ENCODE results near the gene NCAM1. TPM values are rescaled to one million over a fixed set of nuclear protein-coding genes. Genes with fewer than 3 reads are reported as not detected.

Gene NCAM1
- total RNA-seq, 1 experiment from 2014 or later = 12.0 TPM

DNA sequence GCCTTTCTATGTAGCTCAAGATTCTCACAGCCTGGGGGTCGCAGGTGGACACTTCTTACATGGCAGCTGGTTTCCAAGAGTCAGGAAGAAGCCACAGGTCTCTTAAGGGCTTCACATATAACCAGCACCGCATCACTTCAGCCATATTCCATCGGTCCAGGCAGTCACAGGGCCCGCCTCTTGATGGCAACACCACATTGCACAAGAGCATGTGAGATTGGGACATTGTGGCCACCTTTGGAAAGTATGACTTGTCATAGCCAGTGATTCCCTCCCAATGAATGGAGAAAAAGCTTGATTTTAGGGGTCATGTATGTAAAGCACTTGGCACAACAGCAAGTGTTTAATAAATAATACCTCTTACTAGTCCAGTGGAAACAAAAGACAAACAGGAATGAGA is 98.3 kb downstream of the NCAM1 start:
- TF ChIP-seq EZH2 (IDR thresholded peaks at IDR 0.05; ENCODE audit: borderline replicate concordance, low read depth, low read length, poor library complexity, severe bottlenecking) = no peak
- TF ChIP-seq, protein P1, sequence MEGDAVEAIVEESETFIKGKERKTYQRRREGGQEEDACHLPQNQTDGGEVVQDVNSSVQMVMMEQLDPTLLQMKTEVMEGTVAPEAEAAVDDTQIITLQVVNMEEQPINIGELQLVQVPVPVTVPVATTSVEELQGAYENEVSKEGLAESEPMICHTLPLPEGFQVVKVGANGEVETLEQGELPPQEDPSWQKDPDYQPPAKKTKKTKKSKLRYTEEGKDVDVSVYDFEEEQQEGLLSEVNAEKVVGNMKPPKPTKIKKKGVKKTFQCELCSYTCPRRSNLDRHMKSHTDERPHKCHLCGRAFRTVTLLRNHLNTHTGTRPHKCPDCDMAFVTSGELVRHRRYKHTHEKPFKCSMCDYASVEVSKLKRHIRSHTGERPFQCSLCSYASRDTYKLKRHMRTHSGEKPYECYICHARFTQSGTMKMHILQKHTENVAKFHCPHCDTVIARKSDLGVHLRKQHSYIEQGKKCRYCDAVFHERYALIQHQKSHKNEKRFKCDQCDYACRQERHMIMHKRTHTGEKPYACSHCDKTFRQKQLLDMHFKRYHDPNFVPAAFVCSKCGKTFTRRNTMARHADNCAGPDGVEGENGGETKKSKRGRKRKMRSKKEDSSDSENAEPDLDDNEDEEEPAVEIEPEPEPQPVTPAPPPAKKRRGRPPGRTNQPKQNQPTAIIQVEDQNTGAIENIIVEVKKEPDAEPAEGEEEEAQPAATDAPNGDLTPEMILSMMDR (conservative IDR thresholded peaks at IDR 0.05; ENCODE audit: low read depth, low read length) = no peak
- Histone ChIP-seq H3K4me3 (ENCODE audit: low read depth, low read length, poor library complexity, severe bottlenecking) (no peak overlapping the region), H3K36me3 (ENCODE audit: insufficient read depth, low read length, poor library complexity, severe bottlenecking) (no peaks in the 10 kb centered on the region), H3K27me3 (replicated peaks; ENCODE audit: insufficient read depth, low read depth, low read length, poor library complexity) (no peaks in the 10 kb centered on the region), H3K27ac (ENCODE audit: low read depth, low read length, poor library complexity, severe bottlenecking) (no peak overlapping the region), H3K9me3 (ENCODE audit: low read depth, low read length, poor library complexity, severe bottlenecking) (no peaks in the 10 kb centered on the region), H3K4me1 (ENCODE audit: insufficient read depth, low read length, poor library complexity, severe bottlenecking) (no peaks in the 10 kb centered on the region)
- intact Hi-C loops (cut with micrococcal nuclease; ENCODE audit: unreplicated experiment) = no loop called here
- DNase-seq (ENCODE audit: low spot score) = no peak
- BruUV-seq (replicated peaks) = no TSS peak
- POLR2A ChIA-PET (ENCODE audit: low non-redundant PET) = no interaction called here
- CTCF ChIA-PET = no interaction called here

DNA sequence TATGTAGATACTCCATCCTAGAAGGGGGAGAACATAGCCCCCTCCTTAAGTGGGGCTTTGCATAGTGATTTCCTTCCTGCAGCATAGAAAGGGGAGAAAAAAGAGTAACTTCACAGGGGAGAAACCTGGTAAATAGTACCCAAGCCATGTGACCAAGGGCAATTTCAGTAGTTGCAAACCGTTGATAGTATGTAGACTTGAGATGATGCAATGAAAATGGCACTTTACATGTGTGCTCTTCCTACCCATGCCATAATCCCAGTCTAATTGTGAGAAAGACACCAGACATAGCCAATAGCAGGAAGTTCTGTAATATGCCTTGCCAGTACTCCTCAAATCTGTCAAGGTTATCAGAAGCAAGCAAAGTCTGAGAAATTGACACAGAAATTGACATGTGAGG is 104.1 kb downstream of the NCAM1 start:
- no peak for TF ChIP-seq EZH2 (IDR thresholded peaks at IDR 0.05; ENCODE audit: borderline replicate concordance, low read depth, low read length, poor library complexity, severe bottlenecking)
- TF ChIP-seq, protein P1 (conservative IDR thresholded peaks at IDR 0.05; ENCODE audit: low read depth, low read length) = no peak

DNA sequence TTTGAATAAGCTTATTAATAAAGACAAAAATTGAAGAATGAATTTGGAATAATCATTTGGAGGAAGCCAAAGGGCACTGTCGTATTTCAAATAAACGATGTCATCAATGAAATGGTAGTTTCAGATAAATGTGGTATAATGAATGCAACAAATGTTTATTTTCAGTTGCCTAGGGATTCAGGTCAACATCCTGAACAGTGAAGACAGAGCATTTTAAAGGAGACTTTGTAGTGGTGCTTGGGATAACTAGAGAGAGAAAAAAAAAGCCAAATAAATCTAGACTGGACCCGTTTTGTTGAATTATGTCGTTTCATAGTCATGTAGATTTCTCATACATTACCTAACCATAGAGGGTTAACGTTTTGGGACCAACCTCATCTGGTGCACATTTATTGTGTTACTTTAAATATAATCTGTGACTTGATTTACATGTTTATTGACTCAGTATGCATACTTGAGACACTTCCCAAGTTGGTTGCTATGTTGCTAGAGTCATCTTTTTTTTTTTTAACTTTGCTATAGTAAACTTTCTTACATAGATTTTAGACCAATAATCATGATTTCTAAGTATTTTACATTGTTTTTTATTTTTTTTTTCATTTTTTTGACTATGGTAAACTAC is 111.1 kb downstream of the NCAM1 start:
- CTCF ChIA-PET = no interaction called here
- Histone ChIP-seq H3K27me3 (replicated peaks; ENCODE audit: insufficient read depth, low read depth, low read length, poor library complexity) (no peaks in the 10 kb centered on the region), H3K9me3 (ENCODE audit: low read depth, low read length, poor library complexity, severe bottlenecking) (no peaks in the 10 kb centered on the region), H3K27ac (ENCODE audit: low read depth, low read length, poor library complexity, severe bottlenecking) (no peak overlapping the region), H3K4me1 (ENCODE audit: insufficient read depth, low read length, poor library complexity, severe bottlenecking) (no peaks in the 10 kb centered on the region), H3K4me3 (ENCODE audit: low read depth, low read length, poor library complexity, severe bottlenecking) (no peak overlapping the region), H3K36me3 (ENCODE audit: insufficient read depth, low read length, poor library complexity, severe bottlenecking) (no peaks in the 10 kb centered on the region)
- no peak for DNase-seq (ENCODE audit: low spot score)
- POLR2A ChIA-PET (ENCODE audit: low non-redundant PET) = no interaction called here
- intact Hi-C loops (cut with micrococcal nuclease; ENCODE audit: unreplicated experiment) = no loop called here
- BruUV-seq (replicated peaks) = no TSS peak
- no peak for TF ChIP-seq EZH2 (IDR thresholded peaks at IDR 0.05; ENCODE audit: borderline replicate concordance, low read depth, low read length, poor library complexity, severe bottlenecking)
- TF ChIP-seq, protein P1 (conservative IDR thresholded peaks at IDR 0.05; ENCODE audit: low read depth, low read length) = no peak

More for the DNA sequence above, 104.1 kb downstream of the NCAM1 start:
- DNase-seq (ENCODE audit: low spot score) = no peak
- Histone ChIP-seq H3K36me3 (ENCODE audit: insufficient read depth, low read length, poor library complexity, severe bottlenecking) (no peaks in the 10 kb centered on the region), H3K4me1 (ENCODE audit: insufficient read depth, low read length, poor library complexity, severe bottlenecking) (no peaks in the 10 kb centered on the region), H3K4me3 (ENCODE audit: low read depth, low read length, poor library complexity, severe bottlenecking) (no peak overlapping the region), H3K27me3 (replicated peaks; ENCODE audit: insufficient read depth, low read depth, low read length, poor library complexity) (no peaks in the 10 kb centered on the region), H3K9me3 (ENCODE audit: low read depth, low read length, poor library complexity, severe bottlenecking) (no peaks in the 10 kb centered on the region), H3K27ac (ENCODE audit: low read depth, low read length, poor library complexity, severe bottlenecking) (no peak overlapping the region)
- intact Hi-C loops (cut with micrococcal nuclease; ENCODE audit: unreplicated experiment) = no loop called here
- ChIA-PET POLR2A (ENCODE audit: low non-redundant PET) (no interaction called here), CTCF (no interaction called here)
- no TSS peak for BruUV-seq (replicated peaks)
